Osteoblast (primary cell): Measurements from ENCODE around the gene CCM2. TPM values are rescaled to one million over a fixed set of nuclear protein-coding genes. Genes with fewer than 3 reads are reported as not detected.

Experiments
- DNase-seq: peaks from one replicate; pipeline ENCODE4 v3.0.0; 2011; ENCODE audit warnings: low spot score, mixed read lengths; ENCODE audit not compliant: insufficient read length; ENCODE audit errors: missing footprints
- H2AFZ ChIP-seq: 2 replicates; pipeline ENCODE4 v1.6.0; 2011; ENCODE audit warnings: mild to moderate bottlenecking, low read length
- H3K27ac ChIP-seq: 2 replicates; pipeline ENCODE4 v1.5.1; 2011; ENCODE audit warnings: mild to moderate bottlenecking, low read depth, low read length, moderate library complexity
- H3K27me3 ChIP-seq: 2 replicates; pipeline ENCODE4 v1.6.0; 2012; ENCODE audit warnings: mild to moderate bottlenecking, control low read depth, inconsistent platforms, low read length, moderate library complexity; ENCODE audit not compliant: insufficient read depth
- H3K36me3 ChIP-seq: 2 replicates; pipeline ENCODE4 v1.5.1; 2011; ENCODE audit warnings: mild to moderate bottlenecking, low read length, control low read depth, moderate library complexity; ENCODE audit not compliant: insufficient read depth
- H3K4me1 ChIP-seq: 2 replicates; pipeline ENCODE4 v1.5.1; 2011; ENCODE audit warnings: mild to moderate bottlenecking, low read length, control low read depth, moderate library complexity; ENCODE audit not compliant: insufficient read depth
- H3K4me2 ChIP-seq: 2 replicates; pipeline ENCODE4 v1.6.0; 2011; ENCODE audit warnings: mild to moderate bottlenecking, low read length; ENCODE audit not compliant: insufficient read depth
- H3K4me3 ChIP-seq: fragments of 200-600 bp; sonication (generic); 3 replicates; pipeline ENCODE4 v1.5.1; 2012; ENCODE audit warnings: mild to moderate bottlenecking, low read length, inconsistent platforms; ENCODE audit not compliant: insufficient read depth
- H3K79me2 ChIP-seq: 2 replicates; pipeline ENCODE4 v1.6.0; 2012; ENCODE audit warnings: mild to moderate bottlenecking, low read length, control low read depth, inconsistent platforms; ENCODE audit not compliant: insufficient read depth
- H3K9me3 ChIP-seq: 2 replicates; pipeline ENCODE4 v1.5.1; 2011; ENCODE audit warnings: low read depth, low read length, control low read depth
- H4K20me1 ChIP-seq: 2 replicates; pipeline ENCODE4 v1.6.0; 2012; ENCODE audit warnings: mild to moderate bottlenecking, low read length, control low read depth; ENCODE audit not compliant: insufficient read depth
- CTCF ChIP-seq: IDR thresholded peaks from 2 replicates; pipeline ENCODE4 v1.5.1; 2011; ENCODE audit warnings: mild to moderate bottlenecking, low read depth, low read length, moderate library complexity; ENCODE audit errors: extremely low read depth
- small RNA-seq: library from RNA; depleted of rRNA; stranded (forward); fragments of <200 nt; gene quantifications from one replicate; pipeline ENCODE3, GENCODE V24; 2012
- total RNA-seq: library from RNA; depleted of rRNA; stranded (reverse); fragments of >200 nt; gene quantifications from 2 replicates; pipeline ENCODE4 v1.2.3, GENCODE V29; 2012

The CCM2 gene
- total RNA-seq, 1 donor: 42.3 TPM

GRCh38 chr7:45122975-45123860 lies 123.2 kb downstream of the CCM2 start:
- H3K36me3 ChIP-seq: no peaks in the 10 kb centered on the region
- no peak overlapping the region for H3K27ac ChIP-seq
- H3K9me3 ChIP-seq: no peaks in the 10 kb centered on the region
- no peak for TF ChIP-seq CTCF
- no peaks in the 10 kb centered on the region for H3K27me3 ChIP-seq
- H3K79me2 ChIP-seq: no peaks in the 10 kb centered on the region
- H2AFZ ChIP-seq: no peak overlapping the region
- H3K4me1 ChIP-seq: no peaks in the 10 kb centered on the region
- no peak overlapping the region for H3K4me3 ChIP-seq
- no peaks in the 10 kb centered on the region for H4K20me1 ChIP-seq
- H3K4me2 ChIP-seq: no peak overlapping the region
- DNase-seq: no peak

GRCh38 chr7:45123913-45124710 lies 124.1 kb downstream of the CCM2 start:
- Histone ChIP-seq H3K27me3 (no peaks in the 10 kb centered on the region), H3K79me2 (no peaks in the 10 kb centered on the region), H3K36me3 (no peaks in the 10 kb centered on the region), H2AFZ (no peak overlapping the region), H3K4me3 (no peak overlapping the region), H3K9me3 (no peaks in the 10 kb centered on the region), H3K27ac (no peak overlapping the region), H3K4me2 (no peak overlapping the region), H4K20me1 (no peaks in the 10 kb centered on the region), H3K4me1 (no peaks in the 10 kb centered on the region)
- TF ChIP-seq CTCF: no peak
- DNase-seq: no peak

- Histone ChIP-seq H3K4me2 (no peak overlapping the region), H3K27ac (no peak overlapping the region), H2AFZ (no peak overlapping the region), H3K36me3 (no peaks in the 10 kb centered on the region), H3K4me1 (no peaks in the 10 kb centered on the region), H3K9me3 (no peaks in the 10 kb centered on the region), H3K79me2 (no peaks in the 10 kb centered on the region), H3K4me3 (no peak overlapping the region), H4K20me1 (no peaks in the 10 kb centered on the region), H3K27me3 (no peaks in the 10 kb centered on the region)
- TF ChIP-seq CTCF: no peak
- no peak for DNase-seq
These were observed 125.3 kb downstream of the CCM2 start for GRCh38 chr7:45125193-45125904.

Small RNAs within 50 kb of the gene (small RNA-seq; reads per million reads assigned to genes)
- gene SNORA5A (53.7 reads per million, percentile 96 among the genes with 10 or more reads in this experiment), gene SNORA5B (not detected), gene SNORA5C (23.4 reads per million, percentile 95 among the genes with 10 or more reads in this experiment)

Other genes with a start within 250 kb of the CCM2 start
- gene PPIA, start 203.5 kb upstream of the CCM2 start, total RNA-seq: 1,505 and 1,612 TPM in 2 replicates
- gene H2AZ2, start 152.1 kb upstream of the CCM2 start, total RNA-seq: 93.7 and 98.1 TPM in 2 replicates
- gene PURB, start 114.7 kb upstream of the CCM2 start, total RNA-seq: 22.7 and 22.8 TPM in 2 replicates
- gene MYO1G, start 21.2 kb upstream of the CCM2 start, total RNA-seq: 0.29 and 0.36 TPM in 2 replicates
- 0.59 and 0.72 TPM in 2 replicates for gene NACAD, start 88.8 kb downstream of the CCM2 start, total RNA-seq
- gene TBRG4, start 111.5 kb downstream of the CCM2 start, total RNA-seq: 41.5 and 43.1 TPM in 2 replicates
- not detected in 2 replicates for gene RAMP3, start 157.6 kb downstream of the CCM2 start, total RNA-seq